GM12878 (cell line): ENCODE results near the gene LCE1C.

ENCODE experiments used
- BHLHE40 ChIP-seq, 2 experiments: fragments of 450-650 bp in 1 of 2; IDR thresholded peaks; 2 replicates each; pipeline ENCODE4 v1.6.1; 2011 to 2017; ENCODE audit warnings: low read depth in 2 of 2, borderline replicate concordance in 1 of 2, improper control_type of control experiment in 1 of 2, low read length in 1 of 2, mild to moderate bottlenecking in 1 of 2
- CTCF ChIP-seq, 3 experiments: IDR thresholded peaks in 2 of 3; conservative IDR thresholded peaks in 1 of 3; 2 replicates each; pipeline ENCODE4 v1.5.1; 2011; ENCODE audit warnings: low read depth in 3 of 3, low read length in 3 of 3, mild to moderate bottlenecking in 3 of 3, control low read depth in 2 of 3, moderate library complexity in 2 of 3, inconsistent platforms in 1 of 3, mixed read lengths in 1 of 3; ENCODE audit not compliant: control insufficient read depth in 2 of 3, insufficient read depth in 1 of 3; ENCODE audit errors: extremely low read depth in 1 of 3
- EZH2 ChIP-seq: IDR thresholded peaks from 2 replicates; pipeline ENCODE4 v1.6.1; 2012; ENCODE audit warnings: low read depth, mild to moderate bottlenecking, control low read depth, inconsistent platforms, low read length, borderline replicate concordance; ENCODE audit not compliant: control insufficient read depth
- GABPA ChIP-seq: IDR thresholded peaks from 2 replicates; pipeline ENCODE4 v1.6.1; 2014; ENCODE audit warnings: antibody characterized with exemption, low read depth, mild to moderate bottlenecking, inconsistent platforms
- PML ChIP-seq: IDR thresholded peaks from 2 replicates; pipeline ENCODE4 v1.6.1; 2012; ENCODE audit warnings: low read length, inconsistent platforms
- RELA ChIP-seq: fragments of 450-650 bp; IDR thresholded peaks from 2 replicates; pipeline ENCODE4 v1.8.0; 2014; ENCODE audit warnings: borderline replicate concordance; ENCODE audit not compliant: partially characterized antibody
- REST ChIP-seq: IDR thresholded peaks from 2 replicates; pipeline ENCODE4 v1.6.1; 2012; ENCODE audit warnings: mild to moderate bottlenecking, low read depth, low read length
- SMAD1 ChIP-seq: fragments of 450-650 bp; IDR thresholded peaks from 2 replicates; pipeline ENCODE4 v1.6.1; 2018; ENCODE audit warnings: mild to moderate bottlenecking, low read depth; ENCODE audit not compliant: partially characterized antibody
- SMC3 ChIP-seq: IDR thresholded peaks from 2 replicates; pipeline ENCODE4 v1.6.1; 2011; ENCODE audit warnings: low read length, improper control_type of control experiment, borderline replicate concordance
- SREBF1 ChIP-seq: IDR thresholded peaks from 2 replicates; pipeline ENCODE4 v1.6.1; 2012; ENCODE audit warnings: mild to moderate bottlenecking, low read length
- TARDBP ChIP-seq: IDR thresholded peaks from 2 replicates; pipeline ENCODE4 v1.6.1; 2016; ENCODE audit warnings: borderline replicate concordance
- USF2 ChIP-seq: IDR thresholded peaks from 2 replicates; pipeline ENCODE4 v1.6.1; 2011; ENCODE audit warnings: low read depth, low read length, improper control_type of control experiment, borderline replicate concordance
- ZBTB11 ChIP-seq: fragments of 450-650 bp; formaldehyde crosslinking; IDR thresholded peaks from 2 replicates; pipeline ENCODE4 v1.5.0; 2022; ENCODE audit warnings: mild to moderate bottlenecking, missing genetic modification characterization

- TF ChIP-seq TARDBP: no peak
- TF ChIP-seq SREBF1: no peak
- TF ChIP-seq PML: no peak
- no peak for TF ChIP-seq EZH2
- no peak for TF ChIP-seq SMC3
- no peak for TF ChIP-seq RELA
- TF ChIP-seq ZBTB11 (CRISPR knock-in tag): no peak
- TF ChIP-seq CTCF (IDR thresholded peaks at IDR 0.05 in 2 of 3, conservative IDR thresholded peaks at IDR 0.05 in 1 of 3; ENCODE audit: control insufficient read depth in 2 of 3, extremely low read depth in 1 of 3, insufficient read depth in 1 of 3, low read depth in 3 of 3, low read length in 3 of 3): no peak
- no peak for TF ChIP-seq GABPA
- TF ChIP-seq REST: no peak
- no peak for TF ChIP-seq SMAD1
- TF ChIP-seq USF2: no peak
- no peak for TF ChIP-seq BHLHE40 (IDR thresholded peaks at IDR 0.05; ENCODE audit: borderline replicate concordance in 1 of 2, low read depth in 2 of 2, low read length in 1 of 2)
Measured at GRCh38 chr1:152760551-152761190, 45.8 kb downstream of the LCE1C start.
